ENCODE data around the gene ST7L. TPM values are rescaled to one million over a fixed set of nuclear protein-coding genes. Genes with fewer than 3 reads are reported as not detected.

Gene ST7L
- polyA plus RNA-seq, 4 donors: 26.0 to 33.4 (median 28.4) TPM

GRCh38 chr1:112619518-112620376, 806 bp upstream of the ST7L start, which contains the start of gene CAPZA1:
Gene CAPZA1 (plus strand): TSS chr1:112619832. CDS start chr1:112619845, 13 bp downstream.
- peak; percentile 76 to 85 (median 79) for DNase-seq (ENCODE audit: low read depth in 4 of 4, low spot score in 2 of 4)

- DNase-seq (ENCODE audit: low read depth in 4 of 4, low spot score in 2 of 4): peak in 2 of 4 donors; percentile 15 to 21
These were observed 724 bp downstream of the ST7L start for GRCh38 chr1:112618114-112618720.

GRCh38 chr1:112614460-112615065, 4.4 kb downstream of the ST7L start:
- no peak for DNase-seq (ENCODE audit: low read depth in 4 of 4, low spot score in 2 of 4)

GRCh38 chr1:112605633-112606327, 13.2 kb downstream of the ST7L start:
- no peak for DNase-seq (ENCODE audit: low read depth in 4 of 4, low spot score in 2 of 4)

- DNase-seq (ENCODE audit: low read depth in 4 of 4, low spot score in 2 of 4): no peak
These were observed 15.4 kb downstream of the ST7L start for GRCh38 chr1:112603541-112603940.

- DNase-seq (ENCODE audit: low read depth in 4 of 4, low spot score in 2 of 4): no peak
These were observed 15.9 kb downstream of the ST7L start for GRCh38 chr1:112603012-112603411.

- DNase-seq (ENCODE audit: low read depth in 4 of 4, low spot score in 2 of 4): no peak
These were observed 19.5 kb downstream of the ST7L start for GRCh38 chr1:112599477-112599876.

- DNase-seq (ENCODE audit: low read depth in 4 of 4, low spot score in 2 of 4): no peak
These were observed 24.6 kb downstream of the ST7L start for GRCh38 chr1:112594208-112594876.

GRCh38 chr1:112589766-112590165, 29.2 kb downstream of the ST7L start:
- no peak for DNase-seq (ENCODE audit: low read depth in 4 of 4, low spot score in 2 of 4)

GRCh38 chr1:112583366-112583765, 35.6 kb downstream of the ST7L start:
- no peak for DNase-seq (ENCODE audit: low read depth in 4 of 4, low spot score in 2 of 4)

- no peak for DNase-seq (ENCODE audit: low read depth in 4 of 4, low spot score in 2 of 4)
These were observed 37.3 kb downstream of the ST7L start for GRCh38 chr1:112581586-112582192.

GRCh38 chr1:112579801-112580510, 39.0 kb downstream of the ST7L start:
- no peak for DNase-seq (ENCODE audit: low read depth in 4 of 4, low spot score in 2 of 4)

GRCh38 chr1:112576240-112576639, 42.7 kb downstream of the ST7L start:
- no peak for DNase-seq (ENCODE audit: low read depth in 4 of 4, low spot score in 2 of 4)

- DNase-seq (ENCODE audit: low read depth in 4 of 4, low spot score in 2 of 4): no peak
These were observed 43.7 kb downstream of the ST7L start for GRCh38 chr1:112575154-112575804.

GRCh38 chr1:112565800-112566199, 53.1 kb downstream of the ST7L start:
- no peak for DNase-seq (ENCODE audit: low read depth in 4 of 4, low spot score in 2 of 4)

GRCh38 chr1:112564081-112564480, 54.9 kb downstream of the ST7L start:
- DNase-seq (ENCODE audit: low read depth in 4 of 4, low spot score in 2 of 4): no peak

GRCh38 chr1:112563341-112563740, 55.6 kb downstream of the ST7L start:
- no peak for DNase-seq (ENCODE audit: low read depth in 4 of 4, low spot score in 2 of 4)

GRCh38 chr1:112558634-112559033, 60.3 kb downstream of the ST7L start:
- no peak for DNase-seq (ENCODE audit: low read depth in 4 of 4, low spot score in 2 of 4)

- DNase-seq (ENCODE audit: low read depth in 4 of 4, low spot score in 2 of 4): no peak
These were observed 61.6 kb downstream of the ST7L start for GRCh38 chr1:112557385-112557784.
